Suppressor macrophage treated with lipopolysaccharide for 4 hours (primary cell): ENCODE data around the gene DIO1.
"Not testable (repeated sequence)": the region's sequence is repeated elsewhere in the genome, so short reads cannot be mapped to it uniquely, and the experiment has no call there.

Source experiments
- DNase-seq: peaks from one replicate; pipeline ENCODE4 v3.0.0-alpha.2; 2020

Gene DIO1

GRCh38 chr1:53893999-53894636 lies at the start of gene DIO1:
Gene DIO1, plus strand, starts transcription at chr1:53894187. Its CDS starts 24 bp downstream, at chr1:53894211.
- DNase-seq = no peak

- peak; percentile 16 for DNase-seq
Measured at GRCh38 chr1:53847980-53848379, 46.0 kb upstream of the DIO1 start.

GRCh38 chr1:53850082-53850673 lies 43.8 kb upstream of the DIO1 start:
- DNase-seq = no peak

GRCh38 chr1:53851571-53852285 lies 42.3 kb upstream of the DIO1 start:
- no peak for DNase-seq

GRCh38 chr1:53860967-53861411 lies 33.0 kb upstream of the DIO1 start:
- DNase-seq = peak; percentile 63

- no peak for DNase-seq
Measured at GRCh38 chr1:53862507-53862906, 31.5 kb upstream of the DIO1 start.

- no peak for DNase-seq
Measured at GRCh38 chr1:53868565-53868964, 25.4 kb upstream of the DIO1 start.

GRCh38 chr1:53869454-53870117 lies 24.4 kb upstream of the DIO1 start:
- peak; percentile 30 for DNase-seq

GRCh38 chr1:53871221-53871620 lies 22.8 kb upstream of the DIO1 start:
- no peak for DNase-seq

- DNase-seq = no peak
Measured at GRCh38 chr1:53871773-53872484, 22.1 kb upstream of the DIO1 start.

GRCh38 chr1:53875150-53875549 lies 18.8 kb upstream of the DIO1 start:
- not testable (repeated sequence) for DNase-seq

GRCh38 chr1:53878492-53879105 lies 15.4 kb upstream of the DIO1 start:
- peak; percentile 73 for DNase-seq

- not testable (repeated sequence) for DNase-seq
Measured at GRCh38 chr1:53881853-53882252, 12.1 kb upstream of the DIO1 start.

GRCh38 chr1:53883600-53883999 lies 10.4 kb upstream of the DIO1 start:
- DNase-seq = not testable (repeated sequence)

- no peak for DNase-seq
Measured at GRCh38 chr1:53888681-53889080, 5.3 kb upstream of the DIO1 start.

- DNase-seq = peak; percentile 93
Measured at GRCh38 chr1:53889304-53890298, 4.4 kb upstream of the DIO1 start, which contains the start of gene YIPF1. Gene YIPF1, minus strand, starts transcription at chr1:53889797. Its CDS starts 860 bp downstream, at chr1:53888937.

GRCh38 chr1:53890522-53890941 lies 3.5 kb upstream of the DIO1 start:
- DNase-seq = no peak

- DNase-seq = no peak
Measured at GRCh38 chr1:53891018-53891417, 3.0 kb upstream of the DIO1 start.

- DNase-seq = peak; percentile 13
Measured at GRCh38 chr1:53891678-53892077, 2.3 kb upstream of the DIO1 start.

GRCh38 chr1:53892911-53893310 lies 1.1 kb upstream of the DIO1 start:
- DNase-seq = peak; percentile 96

- DNase-seq = no peak
Measured at GRCh38 chr1:53894644-53895043, 657 bp downstream of the DIO1 start.
